GM18517 (cell line): ENCODE data around the gene SEMA3C.

ENCODE experiments used
- ATAC-seq: cut with Tn5 transposase; IDR thresholded peaks from one replicate; pipeline ENCODE4 v1.9.1; 2021; ENCODE audit warnings: mild to moderate bottlenecking, moderate library complexity; ENCODE audit not compliant: unreplicated experiment

The SEMA3C gene

GRCh38 chr7:80785276-80785675 lies 133.6 kb downstream of the SEMA3C start:
- no peak for ATAC-seq

- ATAC-seq, result no peak
Observed at GRCh38 chr7:80783678-80784327, 135.0 kb downstream of the SEMA3C start.

- no peak for ATAC-seq
Observed at GRCh38 chr7:80783186-80783677, 135.6 kb downstream of the SEMA3C start.

- no peak for ATAC-seq
Observed at GRCh38 chr7:80781561-80781979, 137.3 kb downstream of the SEMA3C start.

GRCh38 chr7:80781146-80781545 lies 137.7 kb downstream of the SEMA3C start:
- no peak for ATAC-seq

- ATAC-seq, result no peak
Observed at GRCh38 chr7:80779456-80779855, 139.4 kb downstream of the SEMA3C start.

GRCh38 chr7:80775897-80776296 lies 143.0 kb downstream of the SEMA3C start:
- ATAC-seq, result no peak

- no peak for ATAC-seq
Observed at GRCh38 chr7:80775482-80775881, 143.4 kb downstream of the SEMA3C start.

GRCh38 chr7:80774843-80775242 lies 144.0 kb downstream of the SEMA3C start:
- ATAC-seq, result no peak

- ATAC-seq, result no peak
Observed at GRCh38 chr7:80773787-80774508, 144.9 kb downstream of the SEMA3C start.

GRCh38 chr7:80772347-80772993 lies 146.4 kb downstream of the SEMA3C start:
- ATAC-seq, result no peak

GRCh38 chr7:80771523-80771922 lies 147.3 kb downstream of the SEMA3C start:
- ATAC-seq, result no peak

GRCh38 chr7:80770675-80771081 lies 148.2 kb downstream of the SEMA3C start:
- ATAC-seq, result no peak

GRCh38 chr7:80770061-80770460 lies 148.8 kb downstream of the SEMA3C start:
- no peak for ATAC-seq

GRCh38 chr7:80768756-80769155 lies 150.1 kb downstream of the SEMA3C start:
- no peak for ATAC-seq

- no peak for ATAC-seq
Observed at GRCh38 chr7:80767654-80768053, 151.2 kb downstream of the SEMA3C start.

- ATAC-seq, result no peak
Observed at GRCh38 chr7:80766724-80767123, 152.1 kb downstream of the SEMA3C start.

GRCh38 chr7:80764132-80764531 lies 154.7 kb downstream of the SEMA3C start:
- no peak for ATAC-seq

- no peak for ATAC-seq
Observed at GRCh38 chr7:80763704-80764103, 155.1 kb downstream of the SEMA3C start.

GRCh38 chr7:80763289-80763688 lies 155.6 kb downstream of the SEMA3C start:
- no peak for ATAC-seq

- ATAC-seq, result no peak
Observed at GRCh38 chr7:80760292-80760691, 158.6 kb downstream of the SEMA3C start.
